Activated CD4-positive, alpha-beta T cell treated with anti-CD3 and anti-CD28 coated beads for 24 hours (primary cell): ENCODE data around the gene MS4A8.
"Not testable (repeated sequence)": the region's sequence is repeated elsewhere in the genome, so short reads cannot be mapped to it uniquely, and the experiment has no call there.

ENCODE experiments used
- DNase-seq, 2 donors: peaks; one replicate each; pipeline ENCODE4 v3.0.0-alpha.2; 2020; ENCODE audit warnings: low read depth in 2 of 2

The MS4A8 gene

DNA sequence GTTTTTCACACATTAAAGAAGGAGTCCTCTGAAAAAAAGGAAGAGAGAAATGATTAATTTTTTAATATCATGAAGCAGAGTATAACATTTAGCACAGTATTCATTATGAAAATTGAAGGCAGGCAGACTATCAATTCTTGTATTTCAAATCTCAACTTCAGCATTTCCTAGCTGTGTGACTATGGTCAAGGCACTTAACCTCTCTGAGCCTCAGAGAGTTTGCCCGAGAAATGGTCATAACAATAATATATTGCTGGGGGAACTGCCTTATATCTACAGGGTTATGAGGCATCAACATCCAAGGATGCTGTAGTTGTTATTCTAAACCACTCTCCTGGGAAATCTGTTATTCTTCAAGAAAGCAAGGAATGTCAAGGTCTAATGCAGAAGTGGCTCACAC is 26.2 kb downstream of the MS4A8 start:
- DNase-seq: no peak

DNA sequence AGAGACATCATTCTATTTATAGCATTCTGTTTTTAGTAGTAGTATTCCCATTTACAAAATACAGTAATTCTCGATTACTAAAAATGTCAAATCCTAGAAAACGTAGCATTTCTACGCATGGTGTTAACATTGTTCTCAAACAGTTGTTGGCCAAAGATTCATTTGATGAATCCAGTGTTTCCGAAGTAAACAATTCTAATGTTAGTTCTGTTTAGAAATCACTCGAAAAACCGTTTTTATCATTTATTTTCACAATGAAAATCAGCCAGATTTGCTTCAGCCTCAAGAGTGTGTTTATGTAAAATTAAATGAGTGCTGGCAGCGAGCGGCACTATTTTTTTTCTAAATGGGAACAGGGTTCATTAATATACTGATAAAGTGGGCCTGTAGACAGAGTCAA is 32.2 kb downstream of the MS4A8 start:
- DNase-seq: no peak

DNA sequence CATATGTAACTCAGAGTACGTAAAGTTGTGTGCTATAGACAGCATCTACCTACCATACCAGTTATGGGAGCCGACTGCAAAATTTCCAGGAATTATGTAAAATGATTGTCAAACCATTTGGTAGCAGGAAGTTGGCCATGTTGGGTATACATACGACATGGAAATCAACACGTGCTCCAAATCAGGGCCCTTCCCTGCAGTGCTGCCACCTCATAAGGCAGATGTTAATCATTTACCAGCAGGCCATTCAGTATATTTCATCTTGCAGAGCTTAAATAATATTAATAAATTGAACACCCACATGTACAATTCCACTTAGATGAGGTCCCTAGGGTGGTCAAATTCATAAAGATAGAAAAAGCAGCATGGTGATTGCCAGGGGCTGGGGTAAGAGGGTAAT is 34.9 kb downstream of the MS4A8 start:
- DNase-seq: no peak

DNA sequence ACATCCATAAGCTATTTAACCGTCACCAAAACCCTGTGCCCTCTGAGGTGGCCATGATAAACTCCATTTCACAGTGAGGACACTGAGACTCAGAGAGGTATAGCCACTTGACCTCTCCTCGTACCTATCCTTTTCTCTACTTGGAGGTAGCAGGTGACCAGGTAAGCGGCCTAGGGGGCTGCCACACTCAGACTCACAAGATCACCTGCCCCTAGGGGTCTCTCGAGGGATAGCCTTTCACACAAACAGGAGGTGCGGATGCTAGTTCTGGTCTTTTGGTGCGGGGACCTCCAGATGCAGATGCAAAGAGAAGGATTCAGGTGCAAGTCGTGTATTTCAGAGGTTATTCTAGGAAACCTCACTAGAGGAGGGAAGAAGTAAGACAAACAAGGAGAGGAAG is 39.7 kb downstream of the MS4A8 start:
- no peak for DNase-seq

DNA sequence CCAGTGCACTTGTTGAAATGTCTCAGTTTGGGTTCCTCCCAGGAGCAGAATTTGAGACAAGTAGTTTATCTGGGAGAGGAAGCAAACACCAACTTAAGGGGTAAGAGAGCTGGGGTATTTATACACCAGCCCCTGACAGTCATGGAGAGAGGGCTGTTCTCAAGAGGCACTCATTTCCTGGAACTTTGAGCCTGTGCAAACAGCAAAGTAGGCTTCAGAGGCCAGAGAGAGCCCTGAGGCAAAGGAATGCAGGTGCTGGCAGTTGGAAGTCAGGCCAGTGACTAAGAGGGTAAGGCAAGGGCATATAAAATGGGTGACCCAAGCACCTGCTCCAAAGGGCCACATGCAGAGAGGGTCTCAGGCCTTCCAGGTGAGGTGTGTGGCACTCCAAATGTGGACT is 41.2 kb downstream of the MS4A8 start:
- no peak for DNase-seq

DNA sequence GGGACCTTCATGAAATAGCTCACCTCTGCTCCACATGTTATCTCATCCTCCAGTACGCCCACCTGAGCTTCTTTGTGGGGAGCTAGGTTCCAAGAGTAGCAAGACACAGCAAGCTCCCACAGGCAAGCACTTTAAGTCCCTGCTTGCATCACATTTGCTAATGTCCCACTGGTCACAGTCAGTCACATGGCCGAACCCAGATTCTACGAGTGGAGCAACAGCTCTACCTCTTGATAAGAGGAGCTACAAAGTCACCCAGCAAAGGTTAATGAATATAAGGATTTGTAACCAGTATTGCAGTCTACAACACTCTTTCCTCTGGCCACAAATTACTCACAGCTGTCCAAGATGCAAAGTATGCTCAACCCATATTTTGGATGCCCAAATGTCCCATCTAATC is 42.0 kb downstream of the MS4A8 start:
- DNase-seq: no peak

DNA sequence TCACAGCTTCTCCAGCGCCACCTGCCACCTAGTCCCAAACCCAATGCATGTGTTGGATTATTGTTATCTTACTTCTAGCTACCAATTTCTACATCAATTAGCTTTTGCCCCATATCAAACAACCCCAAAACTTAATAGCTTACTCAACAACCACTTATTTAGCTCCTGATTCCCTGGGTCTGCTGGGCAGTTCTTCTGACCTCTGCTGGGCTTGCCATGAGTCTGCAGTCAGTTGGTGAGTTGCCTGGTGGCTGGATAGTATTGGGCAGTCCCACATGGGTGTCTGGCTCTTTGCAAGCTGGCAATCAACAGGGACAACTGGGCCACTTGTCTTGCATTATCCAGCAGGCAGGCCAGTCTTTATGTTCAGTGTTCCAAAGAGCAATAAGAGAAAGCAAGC is 43.6 kb downstream of the MS4A8 start:
- no peak for DNase-seq

DNA sequence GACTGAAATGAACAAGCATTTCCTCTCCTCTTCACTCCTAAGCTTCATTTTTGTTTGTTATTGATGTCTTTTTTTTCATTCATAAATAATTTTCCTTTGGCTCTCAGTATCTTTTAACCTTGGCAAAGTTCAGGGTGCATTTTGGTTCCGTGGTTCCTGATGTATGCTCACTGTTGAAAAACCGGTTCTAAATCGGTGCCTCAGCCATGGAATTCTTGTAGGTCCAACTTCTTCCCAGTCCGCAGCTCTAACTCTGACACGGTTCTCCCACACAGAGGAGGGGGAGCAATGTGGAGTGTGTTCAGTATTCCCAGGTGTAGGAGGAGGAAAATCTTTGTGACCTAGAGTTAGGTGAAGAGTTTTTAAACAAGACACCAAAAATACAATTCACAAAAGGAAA is 44.7 kb downstream of the MS4A8 start:
- DNase-seq: no peak

DNA sequence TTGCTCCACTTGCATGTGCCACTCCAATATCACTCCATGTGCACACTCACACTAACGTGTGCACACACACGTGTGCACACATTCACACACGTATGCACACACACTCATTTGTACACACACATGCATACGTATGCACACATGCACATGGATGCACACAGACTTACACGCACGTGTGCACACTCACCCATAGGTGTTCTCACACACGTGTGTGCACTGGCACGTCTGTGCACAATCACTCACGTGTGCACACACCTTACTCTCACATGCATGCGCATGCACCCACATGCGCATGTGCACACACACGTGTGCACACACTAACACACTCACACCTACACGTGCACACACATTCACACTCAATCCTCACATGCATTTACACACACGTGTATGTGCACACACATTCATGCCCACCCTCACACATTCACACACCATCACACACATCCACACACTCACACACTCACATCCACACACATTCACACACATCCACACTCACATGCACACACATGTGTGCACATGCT is 48.0 kb downstream of the MS4A8 start:
- DNase-seq: no peak

DNA sequence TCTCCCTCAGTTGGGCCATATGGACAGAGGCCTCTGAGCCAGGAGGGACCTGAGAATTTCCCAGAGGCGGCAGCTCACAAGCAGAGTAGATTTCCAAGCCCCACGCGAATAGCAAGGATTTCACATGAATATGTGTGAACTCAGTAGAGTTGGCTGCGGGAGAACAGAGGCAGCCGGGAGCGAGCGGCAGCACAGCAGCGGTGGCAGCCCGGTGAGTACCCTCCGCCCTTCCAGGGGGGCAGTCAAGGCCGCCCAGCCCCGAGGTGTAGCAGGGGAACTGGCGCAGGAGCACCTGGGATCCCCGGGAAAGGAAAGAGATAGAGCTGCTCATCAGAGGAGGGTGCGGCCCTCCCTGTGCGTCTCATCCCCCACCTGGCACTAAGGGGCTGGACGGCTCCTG is 48.8 kb downstream of the MS4A8 start:
- no peak for DNase-seq

DNA sequence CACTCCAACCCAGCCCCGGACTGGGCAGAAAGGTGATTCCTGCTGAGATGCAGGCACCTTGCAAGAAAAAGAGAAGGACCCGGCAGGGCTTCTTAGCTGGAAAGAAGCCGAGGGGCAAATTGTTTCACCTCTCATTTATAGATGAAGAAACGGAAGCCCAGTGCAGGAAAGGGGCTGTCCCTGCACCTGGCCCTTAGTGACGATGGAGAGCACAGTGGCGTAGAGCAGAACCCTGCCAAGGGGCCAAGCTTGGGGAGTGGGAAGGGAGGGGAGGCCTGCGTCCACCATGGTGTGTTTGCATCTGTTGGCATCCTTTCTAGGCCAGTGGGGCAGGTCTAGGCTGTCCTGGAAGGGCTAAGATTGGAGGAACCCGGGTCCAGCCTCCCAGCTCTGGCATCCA is 49.4 kb downstream of the MS4A8 start:
- DNase-seq: no peak

DNA sequence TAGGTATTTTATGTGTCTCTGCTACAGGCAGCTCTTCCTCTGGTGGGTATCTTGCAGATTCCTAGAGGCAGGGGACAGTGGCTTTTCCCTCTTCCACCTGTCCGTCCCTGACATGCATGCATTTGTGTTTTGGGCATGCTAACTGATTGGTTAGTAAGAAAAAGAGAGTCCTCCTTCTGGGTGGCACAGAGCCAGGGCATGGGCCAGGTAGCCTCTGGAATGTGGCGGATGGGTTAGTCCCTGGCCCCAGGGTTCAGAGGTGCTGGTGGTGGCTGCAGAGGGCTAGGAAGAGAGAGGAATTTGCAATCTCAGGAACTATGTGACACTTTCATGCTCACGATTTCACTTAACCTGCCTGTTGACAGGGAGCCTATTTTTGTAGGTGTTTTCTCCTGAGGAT is 51.5 kb downstream of the MS4A8 start:
- DNase-seq: no peak

DNA sequence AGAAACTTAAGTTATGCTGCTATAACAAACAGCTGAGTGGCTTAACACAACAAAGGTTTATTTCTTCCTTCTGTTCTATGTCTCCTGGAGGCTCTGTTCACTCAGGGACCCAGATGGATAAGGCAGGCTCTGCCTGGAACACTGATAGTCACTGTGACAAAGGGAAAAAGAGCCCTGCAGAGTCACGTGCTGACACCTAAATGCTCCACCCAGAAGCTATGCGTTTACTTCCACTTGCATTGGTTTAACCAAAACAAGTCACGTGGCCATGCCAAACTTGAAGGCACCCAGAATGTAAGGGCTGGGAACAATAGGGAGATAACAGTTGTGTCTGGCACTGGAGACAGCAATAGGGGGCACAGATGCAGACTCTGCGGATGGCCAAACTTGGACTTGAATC is 53.9 kb downstream of the MS4A8 start:
- DNase-seq: no peak

DNA sequence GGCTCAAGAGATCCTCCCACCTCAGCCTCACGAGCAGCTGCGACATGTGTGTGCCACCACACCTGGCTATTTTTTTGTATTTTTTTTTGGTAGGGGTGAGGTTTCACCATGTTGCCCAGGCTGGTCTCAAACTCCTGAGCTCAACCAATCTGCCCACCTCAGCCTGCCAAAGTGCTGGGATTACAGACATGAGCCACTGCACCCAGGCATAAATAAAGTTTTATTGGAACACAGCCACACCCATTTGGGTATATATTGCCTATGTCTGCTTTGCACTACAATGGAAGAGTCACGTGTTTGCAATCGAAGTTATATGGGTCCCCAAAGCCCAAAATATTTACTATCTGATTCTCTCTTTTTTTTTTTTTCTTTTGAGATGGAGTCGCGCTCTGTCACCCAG is 55.5 kb downstream of the MS4A8 start:
- DNase-seq: no peak

DNA sequence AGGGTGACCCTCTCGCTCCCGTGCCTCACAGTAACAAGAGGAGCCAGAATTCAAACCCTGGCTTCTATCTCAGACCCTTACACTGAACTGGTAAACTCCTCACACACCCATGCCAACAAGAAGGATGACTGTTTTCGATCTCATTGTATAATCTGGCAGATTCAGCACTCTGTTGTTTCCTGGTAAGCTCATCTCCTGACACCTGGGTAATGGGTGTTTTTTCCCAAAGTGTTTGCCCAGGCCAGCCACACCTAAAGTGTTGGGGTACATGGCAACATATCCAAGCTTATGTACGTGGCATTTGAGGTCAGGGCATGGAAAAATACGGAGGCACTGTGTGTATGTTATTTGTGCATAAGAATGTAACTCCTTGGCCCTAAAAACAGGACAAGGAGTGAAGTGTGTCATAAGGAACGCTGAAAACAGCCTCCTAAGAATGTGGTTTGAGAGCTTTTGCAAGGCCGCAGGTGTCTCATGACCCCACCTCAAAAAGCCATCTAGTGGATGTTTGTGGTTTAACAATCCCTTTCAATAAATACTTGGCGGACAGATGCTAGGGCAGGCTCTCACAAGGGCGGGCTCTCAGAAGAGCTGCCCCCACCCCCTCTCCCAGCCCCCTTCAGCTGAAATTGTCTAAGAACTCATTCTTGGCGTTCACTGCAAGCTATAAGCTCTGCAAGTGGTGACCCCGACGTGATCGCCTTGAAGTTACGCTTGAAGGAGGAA is 57.1 kb downstream of the MS4A8 start, which contains the start of gene MS4A15:
TSS of gene MS4A15 (plus strand) at position 561 of the 726 bp plus-strand sequence. CDS start 6,867 bp downstream, outside the sequence.
- no peak for DNase-seq

DNA sequence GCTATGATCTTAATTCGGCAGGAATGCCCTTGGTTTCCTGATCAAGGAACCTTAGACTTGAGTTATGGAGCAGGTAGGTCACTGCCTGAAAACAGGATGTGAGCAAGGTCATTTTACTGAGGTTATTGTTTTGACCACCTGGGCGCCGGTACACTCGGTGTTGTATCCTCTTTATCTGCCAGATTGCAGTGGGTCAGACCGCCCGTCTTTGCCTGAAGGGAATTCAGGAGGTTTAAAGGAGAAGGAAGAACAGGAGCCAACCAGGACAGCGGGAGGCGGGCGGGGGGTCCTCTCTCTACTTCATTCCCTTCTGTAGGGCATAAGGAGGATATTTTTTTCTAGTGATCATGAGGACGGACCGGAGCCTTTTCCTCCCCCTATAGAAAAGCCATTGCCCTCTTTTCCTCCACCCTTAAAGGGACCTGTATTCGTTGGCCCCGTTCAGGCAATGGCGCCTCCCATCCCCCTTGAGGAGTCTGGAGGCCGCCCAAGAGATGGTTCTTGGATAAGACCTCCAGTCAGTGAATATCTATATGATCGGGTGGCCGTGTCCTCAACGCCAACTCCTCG is 57.9 kb downstream of the MS4A8 start:
- DNase-seq: no peak

DNA sequence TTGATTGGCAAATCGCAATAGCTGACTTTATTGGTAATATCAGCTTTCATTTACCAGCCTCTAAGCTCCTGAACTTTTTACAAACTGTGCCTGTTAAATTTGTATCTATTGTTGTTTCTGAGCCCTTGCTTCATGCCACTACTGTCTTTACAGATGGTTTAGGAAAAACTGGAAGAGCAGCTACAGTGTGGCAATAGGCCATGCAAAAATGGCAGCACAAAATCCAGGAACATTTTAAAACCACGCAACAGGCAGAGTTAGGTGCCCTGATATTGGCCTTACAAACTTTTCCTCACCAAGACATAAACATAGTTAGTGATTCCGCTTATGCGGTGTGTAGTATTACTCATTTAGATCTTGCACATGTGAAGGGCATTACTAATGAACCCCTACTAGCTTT is 59.3 kb downstream of the MS4A8 start:
- not testable (repeated sequence) for DNase-seq

DNA sequence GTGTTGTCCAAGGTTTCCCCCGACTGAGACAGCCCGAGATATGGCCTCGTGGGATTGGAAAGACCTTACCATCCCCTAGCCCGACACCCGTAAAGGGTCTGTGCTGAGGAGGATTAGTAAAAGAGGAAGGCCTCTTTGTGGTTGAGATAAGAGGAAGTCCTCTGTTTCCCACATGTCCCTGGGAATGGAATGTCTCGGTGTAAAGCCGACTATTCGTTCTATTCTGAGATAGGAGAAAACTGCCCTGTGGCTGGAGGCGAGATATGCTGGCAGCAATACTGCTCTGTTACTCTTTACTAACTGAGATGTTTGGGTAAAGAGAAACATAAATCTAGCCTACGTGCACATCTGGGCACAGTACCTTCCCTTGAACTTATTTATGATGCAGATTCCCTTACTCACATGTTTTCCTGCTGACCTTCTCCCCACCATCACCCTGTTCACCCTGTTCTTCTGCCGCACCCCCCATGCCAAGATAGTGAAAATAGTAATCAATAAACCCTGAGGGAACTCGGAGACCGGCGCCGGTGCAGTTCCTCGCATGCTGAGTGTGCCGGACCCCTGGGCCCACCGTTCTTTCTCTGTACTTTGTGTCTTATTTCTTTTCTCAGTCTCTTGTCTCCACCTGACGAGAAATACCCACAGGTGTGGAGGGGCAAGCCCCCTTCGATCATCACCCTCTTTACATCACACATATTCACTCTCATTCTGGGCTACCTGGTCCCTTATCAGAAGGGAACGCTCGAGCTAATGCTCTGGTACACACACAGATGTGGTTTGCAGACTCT is 60.2 kb downstream of the MS4A8 start:
- DNase-seq: not testable (repeated sequence)

DNA sequence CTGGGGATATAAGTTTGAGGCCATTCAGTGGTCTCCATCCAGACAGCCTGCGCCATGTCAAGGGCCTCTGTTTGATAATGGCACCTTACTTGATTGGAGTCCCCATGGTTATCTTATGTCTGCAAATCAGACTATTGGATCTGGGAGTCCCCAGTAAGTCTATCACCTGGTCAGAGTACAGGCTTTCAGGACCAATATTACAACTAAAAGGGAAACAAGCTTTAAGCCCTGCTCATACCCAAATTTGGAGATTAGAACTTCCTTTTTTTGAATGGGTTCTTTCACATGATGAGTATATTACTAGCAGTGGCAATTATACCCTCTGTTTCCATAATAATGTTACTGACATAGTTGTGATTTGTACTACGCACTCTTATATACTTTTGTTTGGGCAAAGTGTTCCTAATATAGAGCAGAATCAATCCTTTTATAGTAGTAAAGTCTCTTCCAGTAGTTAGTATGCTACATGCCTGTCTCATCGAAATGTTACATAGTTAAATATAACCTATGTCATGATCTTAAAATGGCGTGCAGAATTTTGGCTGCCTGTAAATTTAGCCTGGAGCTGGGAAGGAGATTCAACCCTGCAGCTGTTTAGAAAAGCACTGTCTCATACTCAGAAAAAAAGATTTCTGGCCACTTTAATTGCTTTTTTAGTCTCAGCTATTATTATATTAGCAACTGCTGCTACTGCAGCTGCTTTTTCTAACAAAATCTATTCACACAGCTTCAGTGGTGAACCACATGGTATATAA is 62.2 kb downstream of the MS4A8 start:
- no peak for DNase-seq

DNA sequence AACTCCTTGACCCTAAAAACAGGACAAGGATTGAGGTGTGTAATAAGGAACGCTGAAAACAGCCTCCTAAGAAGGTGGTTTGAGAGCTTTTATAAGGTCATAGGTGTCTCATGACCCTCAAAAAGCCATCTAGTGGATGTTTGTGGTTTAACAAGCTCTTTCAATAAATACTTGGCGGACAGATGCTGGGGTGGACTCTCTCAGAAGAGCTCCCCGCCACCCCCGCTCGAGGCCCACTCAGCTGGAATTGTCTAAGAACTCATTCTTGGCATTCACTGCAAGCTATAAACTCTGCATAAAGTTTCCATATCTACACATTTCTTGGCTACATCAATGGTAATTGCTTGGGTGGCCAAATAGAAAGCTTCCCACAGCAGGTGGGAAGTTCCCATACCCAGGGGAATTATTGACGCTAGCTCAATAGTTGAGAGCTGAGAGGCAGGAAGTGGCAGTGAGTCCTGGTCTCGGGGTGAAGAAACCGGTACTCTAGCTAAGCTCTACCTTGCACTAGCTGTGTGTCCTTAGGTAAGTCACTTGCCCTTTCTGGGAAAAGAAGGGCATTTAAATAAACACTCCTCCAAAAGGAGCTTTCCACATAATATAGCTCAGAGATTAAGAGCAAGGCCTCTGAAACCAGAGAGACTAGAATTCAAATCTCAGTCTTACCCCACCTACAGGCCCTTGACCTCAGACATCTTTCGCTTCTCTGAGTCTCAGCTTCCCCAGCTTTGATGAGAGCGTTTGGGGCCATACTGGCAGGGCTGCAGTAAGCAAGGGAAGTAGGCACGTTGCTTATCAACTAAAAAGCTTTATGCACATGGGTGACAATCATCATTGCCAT is 63.7 kb downstream of the MS4A8 start:
- DNase-seq: no peak

DNA sequence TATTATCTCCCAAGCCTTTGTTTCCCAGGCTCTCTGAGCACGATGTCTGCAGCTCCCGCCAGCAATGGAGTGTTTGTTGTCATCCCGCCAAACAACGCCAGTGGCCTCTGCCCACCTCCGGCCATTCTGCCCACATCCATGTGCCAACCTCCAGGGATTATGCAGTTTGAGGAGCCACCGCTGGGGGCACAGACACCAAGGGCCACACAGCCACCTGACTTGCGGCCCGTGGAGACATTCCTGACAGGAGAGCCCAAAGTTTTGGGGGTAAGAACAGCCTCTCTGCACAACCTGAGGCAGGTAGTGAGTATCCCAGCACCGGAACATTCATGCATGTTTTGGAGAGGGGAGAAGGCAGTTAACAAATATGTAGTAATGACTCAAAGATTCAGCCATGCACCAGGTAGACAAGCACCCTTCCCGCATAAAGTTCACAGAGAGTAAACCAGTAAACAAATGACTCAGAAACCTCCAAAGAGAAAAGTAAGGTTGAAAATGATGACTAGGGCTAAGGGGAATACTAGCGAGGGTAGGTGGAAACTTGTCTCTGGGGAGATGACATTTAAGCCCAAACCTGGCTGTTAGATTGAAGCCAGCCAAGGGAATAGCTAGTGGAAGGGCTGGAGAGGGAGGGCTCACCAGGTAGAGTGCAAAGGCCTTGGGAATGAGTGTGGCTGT is 64.4 kb downstream of the MS4A8 start:
- DNase-seq: no peak
